Chondrocyte (in vitro differentiated cells): ENCODE measurements around the gene GARRE1. TPM values are rescaled to one million over a fixed set of nuclear protein-coding genes. Genes with fewer than 3 reads are reported as not detected.

Experiments used
- DNase-seq: peaks from one replicate; pipeline ENCODE4 v3.0.0; 2021; ENCODE audit warnings: mixed read lengths, low spot score
- H3K27ac Mint-ChIP-seq: one replicate; pipeline ENCODE4 v1.8.0; 2021; ENCODE audit warnings: mild to moderate bottlenecking, moderate library complexity, mixed read lengths; ENCODE audit not compliant: unreplicated experiment
- H3K27me3 Mint-ChIP-seq: 2 replicates; pipeline ENCODE4 v1.8.0; 2021; ENCODE audit warnings: low read depth, mixed read lengths
- H3K36me3 Mint-ChIP-seq: 2 replicates; pipeline ENCODE4 v1.8.0; 2021; ENCODE audit warnings: low read depth, mixed read lengths
- H3K4me1 Mint-ChIP-seq: 2 replicates; pipeline ENCODE4 v1.8.0; 2021; ENCODE audit warnings: low read depth, mild to moderate bottlenecking, mixed read lengths
- H3K4me3 Mint-ChIP-seq: one replicate; pipeline ENCODE4 v1.8.0; 2021; ENCODE audit warnings: mild to moderate bottlenecking, moderate library complexity, mixed read lengths; ENCODE audit not compliant: unreplicated experiment
- H3K9me3 Mint-ChIP-seq: 2 replicates; pipeline ENCODE4 v1.8.0; 2021; ENCODE audit warnings: low read depth, mixed read lengths
- total RNA-seq: library from RNA; stranded (reverse); gene quantifications from 3 replicates; pipeline ENCODE4 v1.2.1, GENCODE V29; 2021
- TF ChIP-seq, protein P1 (sequence below): fragments of 200-600 bp; sonication (generic); IDR thresholded peaks from 2 replicates; pipeline ENCODE4 v1.5.0; 2021; ENCODE audit warnings: antibody characterized with exemption, mild to moderate bottlenecking, moderate library complexity

GARRE1 gene
- total RNA-seq, 1 donor from 2014 or later = 24.4 TPM

DNA sequence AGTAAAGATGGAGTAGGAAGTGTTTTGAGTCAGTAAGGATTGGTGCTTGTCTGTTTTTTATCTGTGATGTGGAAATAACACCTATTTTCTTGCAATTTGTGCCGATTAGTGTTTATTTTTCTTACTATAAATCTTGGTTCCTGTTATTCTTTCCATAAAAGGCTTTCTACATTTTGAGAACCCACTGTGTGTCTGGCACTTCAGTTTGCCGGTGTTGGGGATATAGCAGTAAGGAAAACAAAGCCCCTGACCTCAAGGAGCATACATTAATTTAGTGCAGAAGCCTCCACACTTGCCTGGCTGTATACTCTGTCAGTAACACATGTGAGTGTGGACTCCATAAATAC lies 35.6 kb upstream of the GARRE1 start:
- Mint-ChIP-seq H3K4me1 (peaks cover 29% of the 10 kb centered on the region), H3K36me3 (peaks cover 34% of the 10 kb centered on the region), H3K9me3 (no peaks in the 10 kb centered on the region), H3K4me3 (no peak overlapping the region), H3K27me3 (no peaks in the 10 kb centered on the region), H3K27ac (peak overlapping the region; percentile 89)
- no peak for DNase-seq
- TF ChIP-seq, protein P1, sequence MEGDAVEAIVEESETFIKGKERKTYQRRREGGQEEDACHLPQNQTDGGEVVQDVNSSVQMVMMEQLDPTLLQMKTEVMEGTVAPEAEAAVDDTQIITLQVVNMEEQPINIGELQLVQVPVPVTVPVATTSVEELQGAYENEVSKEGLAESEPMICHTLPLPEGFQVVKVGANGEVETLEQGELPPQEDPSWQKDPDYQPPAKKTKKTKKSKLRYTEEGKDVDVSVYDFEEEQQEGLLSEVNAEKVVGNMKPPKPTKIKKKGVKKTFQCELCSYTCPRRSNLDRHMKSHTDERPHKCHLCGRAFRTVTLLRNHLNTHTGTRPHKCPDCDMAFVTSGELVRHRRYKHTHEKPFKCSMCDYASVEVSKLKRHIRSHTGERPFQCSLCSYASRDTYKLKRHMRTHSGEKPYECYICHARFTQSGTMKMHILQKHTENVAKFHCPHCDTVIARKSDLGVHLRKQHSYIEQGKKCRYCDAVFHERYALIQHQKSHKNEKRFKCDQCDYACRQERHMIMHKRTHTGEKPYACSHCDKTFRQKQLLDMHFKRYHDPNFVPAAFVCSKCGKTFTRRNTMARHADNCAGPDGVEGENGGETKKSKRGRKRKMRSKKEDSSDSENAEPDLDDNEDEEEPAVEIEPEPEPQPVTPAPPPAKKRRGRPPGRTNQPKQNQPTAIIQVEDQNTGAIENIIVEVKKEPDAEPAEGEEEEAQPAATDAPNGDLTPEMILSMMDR = no peak

DNA sequence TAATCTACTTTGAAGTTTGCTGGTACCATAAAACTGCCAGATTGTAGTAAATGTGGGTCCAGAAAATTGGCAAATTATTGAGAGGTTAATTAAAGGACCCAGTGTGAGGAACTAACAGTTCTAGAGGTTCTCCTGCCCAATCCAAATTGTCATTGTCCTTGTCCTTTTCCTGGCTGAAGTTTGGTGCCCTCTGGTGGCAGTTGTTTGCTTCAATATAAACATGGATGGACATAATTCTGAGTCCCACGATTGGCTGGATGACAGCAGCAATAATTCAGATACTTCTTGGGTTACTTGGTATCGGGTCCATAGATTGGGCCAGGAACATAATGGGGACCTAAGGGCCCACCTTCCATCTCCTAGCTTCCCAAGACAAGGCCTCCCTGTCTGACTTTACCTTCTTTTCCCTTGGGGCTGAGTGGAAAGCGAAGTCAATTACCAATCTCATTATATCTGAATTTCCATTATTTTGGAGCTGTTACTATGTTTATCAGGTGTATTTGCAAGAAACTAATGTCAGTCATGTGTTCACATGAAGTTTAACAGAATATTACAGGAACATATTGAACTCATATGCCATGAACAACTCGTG lies 33.8 kb upstream of the GARRE1 start:
- H3K27ac Mint-ChIP-seq = peak overlapping the region; percentile 59
- no peak for DNase-seq
- H3K36me3 Mint-ChIP-seq = peaks cover 42% of the 10 kb centered on the region

DNA sequence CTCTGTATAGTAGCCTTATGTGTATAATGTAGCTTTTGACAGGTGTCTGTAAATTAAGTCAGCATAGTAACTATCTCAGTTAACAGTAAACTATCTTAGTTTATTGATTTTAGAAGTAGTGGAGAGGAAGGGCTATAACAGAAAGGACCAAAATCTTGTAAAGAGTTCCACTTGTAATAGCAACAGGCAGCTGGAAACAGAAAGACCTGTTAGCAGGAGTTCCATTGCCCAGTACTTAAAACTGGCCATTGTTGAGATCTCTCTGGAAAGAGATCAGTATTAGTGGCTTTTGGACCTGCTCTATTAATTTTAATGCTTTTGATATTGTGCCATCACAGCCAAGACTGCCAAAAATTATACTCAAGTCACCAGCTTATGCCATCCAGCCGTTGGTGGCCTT lies 32.0 kb upstream of the GARRE1 start:
- H3K27ac Mint-ChIP-seq = no peak overlapping the region
- H3K4me3 Mint-ChIP-seq = no peak overlapping the region
- H3K9me3 Mint-ChIP-seq = no peaks in the 10 kb centered on the region
- H3K27me3 Mint-ChIP-seq = no peaks in the 10 kb centered on the region
- peaks cover 39% of the 10 kb centered on the region for H3K4me1 Mint-ChIP-seq
- TF ChIP-seq, protein P1 = no peak
- no peak for DNase-seq
- H3K36me3 Mint-ChIP-seq = peaks cover 42% of the 10 kb centered on the region

More for the DNA sequence above, 33.8 kb upstream of the GARRE1 start:
- Mint-ChIP-seq H3K9me3 (no peaks in the 10 kb centered on the region), H3K27me3 (no peaks in the 10 kb centered on the region), H3K4me1 (peaks cover 42% of the 10 kb centered on the region), H3K4me3 (no peak overlapping the region)
- TF ChIP-seq, protein P1 = peak; percentile 88

GRCh38 chr19:34224996-34225658 lies 29.2 kb upstream of the GARRE1 start:
- H3K4me3 Mint-ChIP-seq = no peak overlapping the region
- peaks cover 51% of the 10 kb centered on the region for H3K36me3 Mint-ChIP-seq
- no peak for DNase-seq
- TF ChIP-seq, protein P1 = no peak
- peak overlapping the region; percentile 14 for H3K27ac Mint-ChIP-seq
- H3K4me1 Mint-ChIP-seq = peaks cover 22% of the 10 kb centered on the region
- no peaks in the 10 kb centered on the region for H3K9me3 Mint-ChIP-seq
- H3K27me3 Mint-ChIP-seq = no peaks in the 10 kb centered on the region

DNA sequence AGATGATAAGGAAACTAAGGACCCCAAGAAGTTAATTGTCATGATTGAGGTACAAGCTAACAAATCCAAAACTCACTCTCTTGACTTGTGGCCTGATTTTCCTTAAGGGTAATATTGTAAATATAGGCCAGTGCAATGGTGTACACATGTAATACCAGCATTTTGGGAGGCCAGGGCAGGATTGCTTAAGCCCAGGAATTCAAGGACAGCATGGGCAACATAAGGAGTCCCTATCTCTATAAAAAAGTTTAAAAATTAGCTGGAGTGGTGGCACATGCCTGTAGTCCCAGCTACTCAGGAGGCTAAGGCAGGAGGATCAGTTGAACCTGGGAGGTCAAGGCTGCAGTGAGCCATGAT lies 28.7 kb upstream of the GARRE1 start:
- peaks cover 47% of the 10 kb centered on the region for H3K36me3 Mint-ChIP-seq
- no peaks in the 10 kb centered on the region for H3K9me3 Mint-ChIP-seq
- no peak for DNase-seq
- no peak overlapping the region for H3K4me3 Mint-ChIP-seq
- no peaks in the 10 kb centered on the region for H3K27me3 Mint-ChIP-seq
- peak overlapping the region; percentile 14 for H3K27ac Mint-ChIP-seq
- peaks cover 18% of the 10 kb centered on the region for H3K4me1 Mint-ChIP-seq
- TF ChIP-seq, protein P1 = no peak
